Endodermal cell (in vitro differentiated cells): Measurements from ENCODE around the gene UGT2A2. TPM values are rescaled to one million over a fixed set of nuclear protein-coding genes. Genes with fewer than 3 reads are reported as not detected.

ENCODE experiments used
- DNase-seq: peaks from one replicate; pipeline ENCODE4 v3.0.0-alpha.2; 2017
- H3K27ac ChIP-seq: 2 replicates; pipeline ENCODE4 v1.5.1; 2013; ENCODE audit warnings: mild to moderate bottlenecking, low read depth, low read length, moderate library complexity
- H3K27me3 ChIP-seq: 2 replicates; pipeline ENCODE4 v1.6.1; 2013; ENCODE audit warnings: mild to moderate bottlenecking, low read length, moderate library complexity; ENCODE audit not compliant: insufficient read depth, control insufficient read depth, poor library complexity, severe bottlenecking
- H3K36me3 ChIP-seq: 2 replicates; pipeline ENCODE4 v1.7.0; 2013; ENCODE audit warnings: mild to moderate bottlenecking, low read length, moderate library complexity; ENCODE audit not compliant: control insufficient read depth, insufficient read depth
- H3K4me1 ChIP-seq: one replicate; pipeline ENCODE4 v1.7.0; 2013; ENCODE audit warnings: low read length; ENCODE audit not compliant: control insufficient read depth, insufficient read depth
- H3K4me3 ChIP-seq: 2 replicates; pipeline ENCODE4 v1.5.1; 2013; ENCODE audit warnings: mild to moderate bottlenecking, low read length, moderate library complexity
- H3K9ac ChIP-seq: 2 replicates; pipeline ENCODE4 v1.6.1; 2013; ENCODE audit warnings: mild to moderate bottlenecking, low read length, moderate library complexity; ENCODE audit not compliant: poor library complexity, severe bottlenecking; ENCODE audit errors: extremely low read depth
- H3K9me3 ChIP-seq: 2 replicates; pipeline ENCODE4 v1.6.1; 2013; ENCODE audit warnings: mild to moderate bottlenecking, low read length, moderate library complexity; ENCODE audit not compliant: control insufficient read depth
- H3K27ac Mint-ChIP-seq: 2 replicates; pipeline ENCODE4 v1.8.0; 2020; ENCODE audit warnings: mixed read lengths
- H3K27me3 Mint-ChIP-seq: 2 replicates; pipeline ENCODE4 v1.8.0; 2021; ENCODE audit warnings: mild to moderate bottlenecking, mixed read lengths; ENCODE audit not compliant: insufficient read depth
- H3K36me3 Mint-ChIP-seq: 2 replicates; pipeline ENCODE4 v1.8.0; 2020; ENCODE audit warnings: low read depth, mixed read lengths
- H3K4me1 Mint-ChIP-seq: 2 replicates; pipeline ENCODE4 v1.8.0; 2020; ENCODE audit warnings: mixed read lengths
- H3K4me3 Mint-ChIP-seq: 2 replicates; pipeline ENCODE4 v1.8.0; 2020; ENCODE audit warnings: mild to moderate bottlenecking, moderate library complexity, mixed read lengths
- H3K9me3 Mint-ChIP-seq: 2 replicates; pipeline ENCODE4 v1.8.0; 2020; ENCODE audit warnings: mild to moderate bottlenecking, mixed read lengths
- CTCF ChIP-seq: fragments of 200-600 bp; sonication (generic); conservative IDR thresholded peaks from 2 replicates; pipeline ENCODE4 v1.5.0; 2021; ENCODE audit warnings: antibody characterized with exemption, mild to moderate bottlenecking
- WGBS, 2 experiments: methylation state at CpG; one replicate each; pipeline versions ENCODE4 v1.1.5 to v1.1.7; 2013; ENCODE audit warnings: missing lambda C conversion rate in 2 of 2, mixed read lengths in 1 of 2; ENCODE audit not compliant: insufficient coverage in 1 of 2, insufficient read length in 1 of 2; 5-methylcytosine and 5-hydroxymethylcytosine counted together
- total RNA-seq, 2 donors: library from RNA; stranded (reverse); fragmentation: NEBNext Ultra II Directional in 1 of 2; extraction: Animal tissue kit (Norgen Biotek cat#: 25700) in 1 of 2; gene quantifications; 2 replicates in 1 of 2; 3 replicates in 1 of 2; pipeline ENCODE4 v1.2.1, GENCODE V29; 2021

UGT2A2 gene
- total RNA-seq, 2 donors from 2014 or later = not detected

GRCh38 chr4:69650872-69651271 lies 11.4 kb upstream of the UGT2A2 start:
- Mint-ChIP-seq H3K36me3 (no peaks in the 10 kb centered on the region), H3K9me3 (no peaks in the 10 kb centered on the region), H3K4me1 (no peaks in the 10 kb centered on the region), H3K4me3 (no peak overlapping the region), H3K27me3 (peaks cover 3% of the 10 kb centered on the region), H3K27ac (no peak overlapping the region)
- Histone ChIP-seq H3K27ac (no peak overlapping the region), H3K27me3 (no peaks in the 10 kb centered on the region), H3K9ac (no peak overlapping the region), H3K36me3 (no peaks in the 10 kb centered on the region), H3K4me3 (no peak overlapping the region), H3K4me1 (no peaks in the 10 kb centered on the region), H3K9me3 (no peaks in the 10 kb centered on the region)
- WGBS, 2 experiments = 67% methylated on average over 1 to 2 of the region's 3 CpGs
- TF ChIP-seq CTCF = no peak
- no peak for DNase-seq

GRCh38 chr4:69649629-69650028 lies 10.2 kb upstream of the UGT2A2 start:
- no peak overlapping the region for H3K4me3 Mint-ChIP-seq
- Histone ChIP-seq H3K36me3 (no peaks in the 10 kb centered on the region), H3K27me3 (no peaks in the 10 kb centered on the region), H3K9me3 (no peaks in the 10 kb centered on the region), H3K4me3 (no peak overlapping the region), H3K4me1 (peaks cover 6% of the 10 kb centered on the region), H3K9ac (no peak overlapping the region), H3K27ac (no peak overlapping the region)
- H3K27me3 Mint-ChIP-seq = peaks cover 3% of the 10 kb centered on the region
- no peak for TF ChIP-seq CTCF
- DNase-seq = no peak
- H3K9me3 Mint-ChIP-seq = no peaks in the 10 kb centered on the region
- WGBS, 2 experiments = 83 to 85% methylated on average over 2 of the region's 2 CpGs
- no peak overlapping the region for H3K27ac Mint-ChIP-seq
- no peaks in the 10 kb centered on the region for H3K36me3 Mint-ChIP-seq
- peaks cover 2% of the 10 kb centered on the region for H3K4me1 Mint-ChIP-seq

- peaks cover 6% of the 10 kb centered on the region for H3K4me1 ChIP-seq
- Mint-ChIP-seq H3K36me3 (no peaks in the 10 kb centered on the region), H3K4me1 (peaks cover 5% of the 10 kb centered on the region), H3K9me3 (no peaks in the 10 kb centered on the region), H3K4me3 (no peak overlapping the region), H3K27me3 (peaks cover 3% of the 10 kb centered on the region), H3K27ac (no peak overlapping the region)
- H3K27ac ChIP-seq = no peak overlapping the region
- no peaks in the 10 kb centered on the region for H3K36me3 ChIP-seq
- H3K4me3 ChIP-seq = no peak overlapping the region
- 77 to 83% methylated on average over 1 of the region's 1 CpG for WGBS, 2 experiments
- TF ChIP-seq CTCF = no peak
- no peaks in the 10 kb centered on the region for H3K27me3 ChIP-seq
- no peaks in the 10 kb centered on the region for H3K9me3 ChIP-seq
- H3K9ac ChIP-seq = no peak overlapping the region
- no peak for DNase-seq
Observed at GRCh38 chr4:69649207-69649606, 9.8 kb upstream of the UGT2A2 start.
